ENCODE results near the gene SCARB1. TPM values are rescaled to one million over a fixed set of nuclear protein-coding genes. Genes with fewer than 3 reads are reported as not detected.

SCARB1 gene
- total and polyA plus RNA-seq, 2 of the 13 experiments (the other 11 are each of a cell fraction or from before 2014, with no cell fraction given), result 63.4 to 160 TPM

DNA sequence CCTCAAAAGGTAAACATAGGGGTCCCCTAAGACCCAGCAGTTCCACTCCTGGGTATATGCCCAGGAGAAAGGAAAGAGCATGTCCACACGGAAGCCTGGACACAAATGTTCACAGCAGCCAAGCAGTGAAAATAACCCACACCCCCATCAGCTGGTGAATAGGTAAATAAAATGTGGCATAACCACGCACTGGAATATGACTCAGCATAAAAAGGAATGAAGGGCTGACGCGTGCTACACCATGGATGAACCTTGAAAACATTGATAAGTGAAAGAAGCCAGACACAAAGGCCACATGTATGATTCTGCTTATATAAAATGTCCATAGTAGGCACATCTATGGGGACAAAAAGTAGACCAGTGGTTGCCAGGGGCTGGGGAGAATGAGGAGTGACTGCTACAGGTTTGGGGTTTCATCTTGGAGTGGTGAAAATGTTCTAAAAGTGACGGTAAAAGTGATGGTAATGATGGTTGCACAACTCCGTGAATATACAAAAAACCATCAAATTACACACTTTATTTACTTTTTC is 3.8 kb upstream of the SCARB1 start (continued):
- TF ChIP-seq PREB (CRISPR knock-in tag; IDR thresholded peaks at IDR 0.05), result no peak
- TF ChIP-seq ZNF616 (CRISPR knock-in tag; IDR thresholded peaks at IDR 0.05; ENCODE audit: low read depth), result no peak
- no peak for TF ChIP-seq BORCS8-MEF2B (CRISPR knock-in tag; IDR thresholded peaks at IDR 0.05)
- TF ChIP-seq HOMEZ (CRISPR knock-in tag; IDR thresholded peaks at IDR 0.05; ENCODE audit: low read depth), result 0 out of 2 replicates have a peak, but pooled peaks have one; percentile 41
- TF ChIP-seq, protein P1, sequence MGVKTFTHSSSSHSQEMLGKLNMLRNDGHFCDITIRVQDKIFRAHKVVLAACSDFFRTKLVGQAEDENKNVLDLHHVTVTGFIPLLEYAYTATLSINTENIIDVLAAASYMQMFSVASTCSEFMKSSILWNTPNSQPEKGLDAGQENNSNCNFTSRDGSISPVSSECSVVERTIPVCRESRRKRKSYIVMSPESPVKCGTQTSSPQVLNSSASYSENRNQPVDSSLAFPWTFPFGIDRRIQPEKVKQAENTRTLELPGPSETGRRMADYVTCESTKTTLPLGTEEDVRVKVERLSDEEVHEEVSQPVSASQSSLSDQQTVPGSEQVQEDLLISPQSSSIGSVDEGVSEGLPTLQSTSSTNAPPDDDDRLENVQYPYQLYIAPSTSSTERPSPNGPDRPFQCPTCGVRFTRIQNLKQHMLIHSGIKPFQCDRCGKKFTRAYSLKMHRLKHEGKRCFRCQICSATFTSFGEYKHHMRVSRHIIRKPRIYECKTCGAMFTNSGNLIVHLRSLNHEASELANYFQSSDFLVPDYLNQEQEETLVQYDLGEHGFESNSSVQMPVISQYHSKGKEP (CRISPR knock-in tag; IDR thresholded peaks at IDR 0.05), result no peak
- TF ChIP-seq ZFYVE20 (CRISPR knock-in tag; IDR thresholded peaks at IDR 0.05; ENCODE audit: borderline replicate concordance, low read depth), result no peak
- TF ChIP-seq ZNF256 (CRISPR knock-in tag; conservative IDR thresholded peaks at IDR 0.05), result no peak
- TF ChIP-seq RBM22 (optimal IDR thresholded peaks at IDR 0.05; ENCODE audit: low read length), result no peak
- TF ChIP-seq SAFB2 (CRISPR knock-in tag; IDR thresholded peaks at IDR 0.05; ENCODE audit: borderline replicate concordance, low read depth), result no peak
- no peak for TF ChIP-seq ZNF841 (CRISPR knock-in tag; IDR thresholded peaks at IDR 0.05; ENCODE audit: borderline replicate concordance)
- TF ChIP-seq ZNF546 (CRISPR knock-in tag; conservative IDR thresholded peaks at IDR 0.05), result no peak
- TF ChIP-seq, protein P2, sequence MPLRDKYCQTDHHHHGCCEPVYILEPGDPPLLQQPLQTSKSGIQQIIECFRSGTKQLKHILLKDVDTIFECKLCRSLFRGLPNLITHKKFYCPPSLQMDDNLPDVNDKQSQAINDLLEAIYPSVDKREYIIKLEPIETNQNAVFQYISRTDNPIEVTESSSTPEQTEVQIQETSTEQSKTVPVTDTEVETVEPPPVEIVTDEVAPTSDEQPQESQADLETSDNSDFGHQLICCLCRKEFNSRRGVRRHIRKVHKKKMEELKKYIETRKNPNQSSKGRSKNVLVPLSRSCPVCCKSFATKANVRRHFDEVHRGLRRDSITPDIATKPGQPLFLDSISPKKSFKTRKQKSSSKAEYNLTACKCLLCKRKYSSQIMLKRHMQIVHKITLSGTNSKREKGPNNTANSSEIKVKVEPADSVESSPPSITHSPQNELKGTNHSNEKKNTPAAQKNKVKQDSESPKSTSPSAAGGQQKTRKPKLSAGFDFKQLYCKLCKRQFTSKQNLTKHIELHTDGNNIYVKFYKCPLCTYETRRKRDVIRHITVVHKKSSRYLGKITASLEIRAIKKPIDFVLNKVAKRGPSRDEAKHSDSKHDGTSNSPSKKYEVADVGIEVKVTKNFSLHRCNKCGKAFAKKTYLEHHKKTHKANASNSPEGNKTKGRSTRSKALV (CRISPR knock-in tag; IDR thresholded peaks at IDR 0.05), result no peak
- TF ChIP-seq ZFX (CRISPR knock-in tag; IDR thresholded peaks at IDR 0.05; ENCODE audit: low read depth), result no peak
- no peak for TF ChIP-seq KDM4B (CRISPR knock-in tag; IDR thresholded peaks at IDR 0.05)
- TF ChIP-seq, protein P3, sequence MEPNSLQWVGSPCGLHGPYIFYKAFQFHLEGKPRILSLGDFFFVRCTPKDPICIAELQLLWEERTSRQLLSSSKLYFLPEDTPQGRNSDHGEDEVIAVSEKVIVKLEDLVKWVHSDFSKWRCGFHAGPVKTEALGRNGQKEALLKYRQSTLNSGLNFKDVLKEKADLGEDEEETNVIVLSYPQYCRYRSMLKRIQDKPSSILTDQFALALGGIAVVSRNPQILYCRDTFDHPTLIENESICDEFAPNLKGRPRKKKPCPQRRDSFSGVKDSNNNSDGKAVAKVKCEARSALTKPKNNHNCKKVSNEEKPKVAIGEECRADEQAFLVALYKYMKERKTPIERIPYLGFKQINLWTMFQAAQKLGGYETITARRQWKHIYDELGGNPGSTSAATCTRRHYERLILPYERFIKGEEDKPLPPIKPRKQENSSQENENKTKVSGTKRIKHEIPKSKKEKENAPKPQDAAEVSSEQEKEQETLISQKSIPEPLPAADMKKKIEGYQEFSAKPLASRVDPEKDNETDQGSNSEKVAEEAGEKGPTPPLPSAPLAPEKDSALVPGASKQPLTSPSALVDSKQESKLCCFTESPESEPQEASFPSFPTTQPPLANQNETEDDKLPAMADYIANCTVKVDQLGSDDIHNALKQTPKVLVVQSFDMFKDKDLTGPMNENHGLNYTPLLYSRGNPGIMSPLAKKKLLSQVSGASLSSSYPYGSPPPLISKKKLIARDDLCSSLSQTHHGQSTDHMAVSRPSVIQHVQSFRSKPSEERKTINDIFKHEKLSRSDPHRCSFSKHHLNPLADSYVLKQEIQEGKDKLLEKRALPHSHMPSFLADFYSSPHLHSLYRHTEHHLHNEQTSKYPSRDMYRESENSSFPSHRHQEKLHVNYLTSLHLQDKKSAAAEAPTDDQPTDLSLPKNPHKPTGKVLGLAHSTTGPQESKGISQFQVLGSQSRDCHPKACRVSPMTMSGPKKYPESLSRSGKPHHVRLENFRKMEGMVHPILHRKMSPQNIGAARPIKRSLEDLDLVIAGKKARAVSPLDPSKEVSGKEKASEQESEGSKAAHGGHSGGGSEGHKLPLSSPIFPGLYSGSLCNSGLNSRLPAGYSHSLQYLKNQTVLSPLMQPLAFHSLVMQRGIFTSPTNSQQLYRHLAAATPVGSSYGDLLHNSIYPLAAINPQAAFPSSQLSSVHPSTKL (CRISPR knock-in tag; IDR thresholded peaks at IDR 0.05), result peak; percentile 54; the same call in 1 of the 2 replicates
- no peak for TF ChIP-seq RCOR2 (CRISPR knock-in tag; IDR thresholded peaks at IDR 0.05)
- no peak for TF ChIP-seq ZNF562 (CRISPR knock-in tag; IDR thresholded peaks at IDR 0.05; ENCODE audit: borderline replicate concordance)
- no peak for TF ChIP-seq POLR2AphosphoS2 (IDR thresholded peaks at IDR 0.05; ENCODE audit: low read depth, low read length)
- TF ChIP-seq, protein P4, sequence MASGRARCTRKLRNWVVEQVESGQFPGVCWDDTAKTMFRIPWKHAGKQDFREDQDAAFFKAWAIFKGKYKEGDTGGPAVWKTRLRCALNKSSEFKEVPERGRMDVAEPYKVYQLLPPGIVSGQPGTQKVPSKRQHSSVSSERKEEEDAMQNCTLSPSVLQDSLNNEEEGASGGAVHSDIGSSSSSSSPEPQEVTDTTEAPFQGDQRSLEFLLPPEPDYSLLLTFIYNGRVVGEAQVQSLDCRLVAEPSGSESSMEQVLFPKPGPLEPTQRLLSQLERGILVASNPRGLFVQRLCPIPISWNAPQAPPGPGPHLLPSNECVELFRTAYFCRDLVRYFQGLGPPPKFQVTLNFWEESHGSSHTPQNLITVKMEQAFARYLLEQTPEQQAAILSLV (CRISPR knock-in tag; IDR thresholded peaks at IDR 0.05; ENCODE audit: borderline replicate concordance), result no peak
